Urothelium cell line (cell line): ENCODE data around the gene EZH1.

Source experiments
- DNase-seq: peaks from one replicate; pipeline ENCODE4 v3.0.0; 2011; ENCODE audit warnings: low spot score, mixed read lengths
- FAIRE-seq: peaks from 2 replicates; lab custom pipeline; 2011; peaks lifted over from hg19 to GRCh38; lab: Jason Lieb, UNC

The EZH1 gene

DNA sequence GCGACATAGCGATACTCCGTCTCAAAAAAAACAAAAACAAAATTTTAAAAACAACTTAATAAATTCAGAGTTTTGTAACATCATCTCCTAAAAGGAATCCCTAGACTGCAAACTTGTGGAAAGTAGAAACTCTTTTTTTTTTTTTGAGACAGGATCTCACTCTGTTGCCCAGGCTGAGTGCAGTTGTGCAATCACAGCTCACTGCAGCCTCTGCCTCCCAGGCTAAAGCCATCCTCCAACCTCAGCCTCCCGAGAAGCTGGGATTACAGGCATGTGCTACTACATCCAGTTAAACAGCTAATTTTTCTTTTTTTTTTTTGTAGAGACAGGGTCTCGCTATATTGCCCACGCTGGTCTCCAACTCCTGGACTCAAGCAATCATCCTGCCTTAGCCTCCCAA is 19.7 kb downstream of the EZH1 start:
- DNase-seq, result no peak

DNA sequence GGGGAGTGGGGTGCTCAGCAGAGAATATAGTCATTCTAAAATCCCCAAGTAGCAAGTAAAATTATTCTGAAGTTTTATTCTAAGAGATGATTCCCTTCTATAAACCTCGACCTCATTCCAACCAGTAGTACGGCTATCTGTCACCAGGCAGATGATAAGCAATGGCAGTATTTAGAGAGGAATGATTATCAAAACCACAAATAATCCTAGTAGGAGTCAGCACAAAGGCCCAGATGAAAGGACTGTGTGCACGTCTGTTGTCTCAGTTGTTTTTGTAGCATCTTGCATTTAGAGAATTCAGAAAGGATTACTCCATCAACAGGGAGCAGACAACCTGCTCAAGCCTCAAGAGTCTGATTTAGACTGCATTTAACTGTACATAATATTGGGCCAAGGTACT is 21.2 kb downstream of the EZH1 start:
- FAIRE-seq (no peak), DNase-seq (no peak)

More for the DNA sequence above, 19.7 kb downstream of the EZH1 start:
- no peak for FAIRE-seq

DNA sequence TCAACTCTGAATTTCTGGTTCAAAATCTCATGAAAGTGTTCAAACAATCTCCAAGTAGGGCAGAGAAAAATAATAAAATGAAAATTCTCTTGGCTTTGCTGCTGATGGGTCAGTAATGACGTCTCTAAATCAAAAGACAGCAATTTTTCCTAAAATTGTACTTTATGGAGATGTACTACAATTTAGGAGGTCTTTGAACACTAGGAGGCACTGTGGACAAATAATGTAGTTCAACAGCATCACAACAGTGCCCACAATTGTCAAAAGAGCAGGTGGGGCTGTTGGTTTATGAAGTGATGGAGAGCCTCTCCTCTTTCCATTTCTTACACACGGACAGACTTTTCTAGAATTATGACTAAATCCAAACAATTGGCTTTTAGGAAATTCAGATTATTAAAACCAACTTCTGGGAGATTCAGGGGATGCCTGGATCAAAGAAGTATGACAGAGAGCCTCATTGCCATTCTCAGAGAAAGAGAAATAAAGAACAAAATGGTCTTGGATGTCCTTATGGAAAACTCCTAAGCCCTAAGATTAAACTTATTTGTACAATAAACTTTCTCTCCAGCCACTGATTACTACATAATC is 23.8 kb downstream of the EZH1 start:
- FAIRE-seq, result no peak
- DNase-seq, result peak; percentile 61

DNA sequence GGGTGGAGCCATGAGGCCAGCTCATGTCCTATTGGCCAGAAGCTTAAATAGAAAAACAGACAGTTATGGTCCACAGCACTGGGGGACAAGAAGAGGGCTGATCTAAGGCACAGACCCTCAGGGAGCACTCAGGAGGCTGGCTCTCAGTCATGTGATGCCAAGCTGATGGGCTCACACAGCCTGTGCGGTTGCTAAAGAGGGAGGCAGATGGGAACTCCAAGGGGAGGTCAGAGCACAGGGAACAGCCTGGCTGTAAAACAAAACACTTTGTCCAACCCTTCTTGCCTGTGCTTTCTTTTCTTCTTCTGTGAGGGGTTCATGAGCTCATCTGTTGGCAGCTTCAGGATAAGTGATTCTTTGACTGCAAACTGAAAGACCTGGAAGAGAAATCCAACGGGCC is 35.3 kb downstream of the EZH1 start:
- no peak for FAIRE-seq

DNA sequence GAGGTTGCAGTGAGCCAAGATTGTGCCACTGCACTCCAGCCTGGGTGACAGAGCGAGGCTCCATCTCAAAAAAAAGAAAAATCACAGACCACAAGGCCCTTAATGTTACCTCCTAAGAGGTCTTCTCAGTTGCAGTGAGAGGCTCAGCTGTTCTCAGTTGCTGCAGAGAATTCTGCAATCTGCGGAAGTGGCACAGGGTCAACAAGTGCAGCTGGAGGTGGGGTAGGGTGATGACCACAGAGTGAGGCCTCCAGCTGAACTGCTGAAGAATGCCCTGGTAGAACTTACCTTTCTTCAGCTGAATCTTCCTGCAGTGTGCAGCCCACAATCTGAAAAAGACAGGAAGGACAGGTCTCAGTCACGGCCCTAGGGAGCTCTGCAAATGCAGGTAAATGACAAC is 36.3 kb downstream of the EZH1 start:
- no peak for DNase-seq
- no peak for FAIRE-seq

More for the DNA sequence above, 35.3 kb downstream of the EZH1 start:
- DNase-seq, result no peak

DNA sequence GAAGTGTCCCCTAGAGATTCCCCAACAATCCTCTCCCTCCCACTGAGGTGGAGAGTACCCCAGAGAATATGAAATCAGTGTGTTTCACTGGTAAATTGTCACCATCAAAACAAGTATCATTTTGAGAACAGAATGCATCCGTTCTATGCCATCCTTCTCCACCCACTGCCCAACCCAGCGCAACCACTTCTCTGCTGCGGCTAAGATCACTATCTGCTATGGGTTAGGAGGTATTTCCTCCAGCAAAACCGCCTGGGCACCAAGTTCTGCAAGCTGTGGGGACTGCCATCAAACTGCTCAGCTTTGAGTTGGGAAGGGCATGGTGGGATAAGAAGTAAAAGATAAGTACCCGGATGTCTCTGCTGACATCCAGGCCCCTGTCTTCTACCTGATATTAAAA is 38.1 kb downstream of the EZH1 start:
- FAIRE-seq, result no peak
- no peak for DNase-seq

DNA sequence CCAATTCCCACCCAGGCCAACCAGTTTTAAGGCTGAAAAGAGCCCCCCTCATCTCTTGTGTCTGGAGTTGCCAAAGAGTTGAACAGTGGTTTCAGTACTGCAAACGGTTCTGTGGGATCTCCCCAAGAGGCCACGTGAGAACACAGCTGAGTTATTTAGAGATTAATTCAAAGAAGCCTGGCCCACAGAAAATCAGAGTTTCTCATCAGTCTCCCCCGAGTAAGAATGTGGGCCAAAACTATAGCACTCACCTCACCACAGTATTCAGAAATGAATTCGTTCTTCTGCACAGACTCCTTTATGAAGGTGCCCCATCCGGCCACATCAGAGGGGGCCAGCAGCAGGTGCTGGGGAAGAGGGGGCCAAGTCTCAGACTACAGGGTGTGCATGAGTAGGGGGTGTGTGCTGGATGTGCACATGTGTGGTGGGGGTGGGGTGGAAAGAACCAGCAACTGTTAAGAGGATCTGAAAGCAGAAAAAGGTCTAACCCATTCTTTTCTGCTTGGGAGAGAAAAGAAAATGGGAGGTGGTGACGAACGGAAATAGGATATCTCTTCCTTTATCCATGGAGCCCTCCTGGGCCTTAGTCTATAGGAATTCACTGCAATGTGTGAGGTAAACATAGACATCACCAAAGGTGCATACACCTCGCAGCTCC is 39.9 kb downstream of the EZH1 start:
- FAIRE-seq (no peak), DNase-seq (no peak)

DNA sequence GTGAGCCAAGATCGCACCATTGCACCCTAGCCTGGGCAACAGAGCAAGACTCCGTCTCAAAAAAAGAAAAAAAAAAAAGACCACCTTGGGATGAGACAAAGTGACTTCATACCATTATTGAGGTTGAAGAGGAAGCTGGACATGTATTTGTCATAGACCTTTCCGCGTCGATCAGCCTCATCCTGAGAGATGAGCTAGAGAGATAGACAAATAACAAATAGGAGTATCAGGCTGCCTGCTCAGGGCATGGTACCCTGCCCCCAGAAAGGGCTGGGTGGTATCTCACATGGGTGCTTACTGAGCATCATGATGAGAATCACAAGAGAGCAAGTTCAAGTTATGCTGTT is 40.4 kb downstream of the EZH1 start:
- no peak for FAIRE-seq

DNA sequence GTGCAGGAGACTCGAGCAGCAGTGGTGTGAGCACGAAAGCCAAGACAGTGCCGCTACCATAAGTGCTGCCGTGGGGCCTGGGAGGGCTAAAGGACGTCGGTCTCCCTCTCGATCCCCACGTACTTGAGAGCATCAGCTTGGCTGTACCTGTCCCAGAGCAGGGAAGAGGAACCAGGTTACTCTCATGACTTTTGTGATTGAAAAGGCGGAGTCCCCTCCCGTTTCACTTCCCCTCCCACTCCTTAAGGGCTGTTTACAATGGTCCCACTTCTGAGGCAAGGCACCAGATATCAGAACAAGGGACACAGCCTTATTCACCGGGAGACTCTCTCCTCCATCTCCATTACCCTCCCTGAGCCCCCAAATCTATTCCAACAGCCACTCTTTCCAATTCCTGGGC is 42.4 kb downstream of the EZH1 start:
- DNase-seq (no peak), FAIRE-seq (no peak)

More for the DNA sequence above, 40.4 kb downstream of the EZH1 start:
- no peak for DNase-seq

DNA sequence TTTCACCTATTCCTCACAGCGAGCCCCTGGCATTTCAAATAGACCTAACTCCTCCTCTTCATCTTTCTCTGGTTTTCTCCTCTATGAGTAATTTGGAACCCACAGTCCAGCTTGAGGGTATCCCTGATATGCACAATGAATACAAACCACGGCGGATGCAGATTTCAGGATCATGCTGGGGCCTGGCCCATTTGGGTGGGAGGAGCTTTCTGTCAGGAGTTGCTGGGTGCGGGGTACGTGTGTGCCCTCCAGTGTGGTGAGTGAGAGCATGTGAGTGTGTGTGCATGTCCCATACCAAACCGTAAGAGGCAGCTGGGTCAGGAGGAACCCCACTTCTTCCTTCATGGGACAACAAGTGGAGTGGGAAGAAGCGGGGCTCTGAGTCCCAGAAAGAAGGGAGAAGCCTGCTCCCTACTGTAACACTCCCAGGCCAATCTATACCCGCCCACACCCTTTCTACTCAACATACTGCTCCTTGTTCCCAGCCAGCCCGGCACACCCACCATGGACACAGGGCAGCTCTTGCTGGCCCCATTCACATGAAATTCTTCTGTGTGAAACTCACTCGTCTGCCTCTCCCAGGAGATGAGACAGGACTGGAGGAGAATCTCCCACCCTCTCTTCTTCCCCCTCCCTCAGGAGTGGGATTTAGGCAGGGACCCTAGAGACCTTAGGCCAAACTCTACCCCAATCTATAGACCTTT is 44.1 kb downstream of the EZH1 start:
- FAIRE-seq (no peak), DNase-seq (no peak)

DNA sequence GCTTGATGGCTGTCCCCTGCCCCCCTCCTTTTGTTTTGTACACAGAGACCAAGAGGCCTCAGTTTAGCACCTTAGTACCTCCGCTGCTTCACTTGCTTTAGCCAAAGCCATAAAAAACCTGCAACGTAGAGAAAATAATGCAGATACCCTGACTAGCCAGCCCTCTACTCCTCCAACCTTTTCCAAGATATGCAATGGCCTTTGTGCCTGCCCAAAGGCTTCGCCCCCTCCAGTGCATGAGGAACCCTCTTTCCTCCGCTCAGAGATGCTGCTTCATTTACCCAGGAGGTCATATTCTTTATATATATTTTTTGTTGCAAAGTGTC is 45.5 kb downstream of the EZH1 start:
- DNase-seq (no peak), FAIRE-seq (no peak)

DNA sequence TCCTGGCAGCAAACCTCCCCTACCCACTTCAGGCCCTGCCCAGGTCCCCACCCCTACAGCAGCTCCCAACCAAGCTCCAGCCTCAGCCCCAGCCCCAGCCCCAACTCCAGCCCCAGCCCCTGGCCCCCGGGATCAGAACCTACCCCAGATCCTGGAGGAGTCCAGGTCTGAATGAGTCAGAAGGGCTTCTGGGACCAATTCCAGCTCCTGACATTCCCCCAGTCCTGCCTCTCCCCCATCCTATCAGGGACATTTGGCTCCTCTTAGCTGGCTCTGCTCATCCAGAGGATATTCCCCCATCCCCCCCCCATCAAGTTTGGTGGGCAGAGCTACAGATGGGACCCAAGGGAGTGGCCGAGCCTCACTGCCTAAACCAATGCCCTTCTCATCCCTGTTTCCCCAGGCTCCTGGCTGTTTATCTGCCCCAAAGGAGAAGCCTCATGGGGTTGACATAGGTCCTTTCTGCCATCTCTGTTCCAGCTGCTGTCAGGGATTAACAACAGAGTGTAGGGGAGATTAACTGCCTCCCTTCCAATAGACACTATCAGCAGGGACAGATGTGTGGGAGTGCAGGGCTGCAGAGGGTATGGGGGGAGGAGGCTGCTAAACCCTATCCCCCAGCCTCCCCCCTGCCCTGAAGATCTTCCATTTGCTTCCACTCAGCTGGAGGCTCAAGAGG is 46.0 kb downstream of the EZH1 start:
- FAIRE-seq (no peak), DNase-seq (peak; percentile 68)

DNA sequence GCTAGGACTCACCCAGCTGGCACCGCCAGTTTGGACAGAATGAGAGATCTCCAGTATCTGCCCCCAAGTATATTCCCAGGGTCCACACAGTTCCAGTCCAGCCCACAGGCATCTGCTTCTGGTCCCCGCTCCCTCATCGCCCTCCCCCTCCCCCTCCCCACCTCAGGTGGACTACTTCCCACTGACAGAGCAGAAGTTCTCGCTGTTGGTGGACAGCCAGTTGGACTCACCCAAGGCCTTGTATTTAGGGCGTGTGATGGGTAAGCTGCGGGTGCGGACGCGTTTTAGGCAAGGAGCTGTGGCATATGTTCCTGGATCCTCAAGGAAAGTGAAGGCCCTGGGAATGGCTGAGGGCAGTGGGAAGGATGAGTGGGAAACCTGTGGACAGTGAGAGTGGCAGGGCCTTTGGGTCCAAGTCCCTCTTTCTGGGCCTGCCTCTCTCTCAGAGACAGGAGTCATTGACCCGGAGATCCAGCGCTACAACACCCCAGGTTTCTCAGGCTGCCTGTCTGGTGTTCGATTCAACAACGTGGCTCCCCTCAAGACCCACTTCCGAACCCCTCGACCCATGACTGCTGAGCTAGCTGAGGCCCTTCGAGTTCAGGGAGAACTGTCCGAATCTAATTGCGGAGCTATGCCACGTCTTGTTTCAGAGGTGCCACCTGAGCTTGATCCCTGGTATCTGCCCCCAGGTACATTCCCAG is 47.6 kb downstream of the EZH1 start:
- no peak for FAIRE-seq
- DNase-seq, result no peak

DNA sequence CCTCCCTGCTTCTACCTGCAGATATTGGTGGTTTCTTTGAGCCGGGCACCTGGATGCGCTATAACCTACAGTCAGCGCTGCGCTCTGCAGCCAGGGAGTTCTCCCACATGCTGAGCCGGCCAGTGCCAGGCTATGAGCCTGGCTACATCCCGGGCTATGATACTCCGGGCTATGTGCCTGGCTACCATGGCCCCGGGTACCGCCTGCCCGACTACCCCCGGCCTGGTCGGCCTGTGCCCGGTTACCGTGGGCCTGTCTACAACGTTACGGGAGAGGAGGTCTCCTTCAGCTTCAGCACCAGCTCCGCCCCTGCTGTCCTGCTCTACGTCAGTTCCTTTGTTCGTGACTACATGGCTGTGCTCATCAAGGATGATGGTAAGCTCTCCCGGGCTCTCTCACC is 49.3 kb downstream of the EZH1 start:
- DNase-seq, result no peak
- FAIRE-seq, result no peak

DNA sequence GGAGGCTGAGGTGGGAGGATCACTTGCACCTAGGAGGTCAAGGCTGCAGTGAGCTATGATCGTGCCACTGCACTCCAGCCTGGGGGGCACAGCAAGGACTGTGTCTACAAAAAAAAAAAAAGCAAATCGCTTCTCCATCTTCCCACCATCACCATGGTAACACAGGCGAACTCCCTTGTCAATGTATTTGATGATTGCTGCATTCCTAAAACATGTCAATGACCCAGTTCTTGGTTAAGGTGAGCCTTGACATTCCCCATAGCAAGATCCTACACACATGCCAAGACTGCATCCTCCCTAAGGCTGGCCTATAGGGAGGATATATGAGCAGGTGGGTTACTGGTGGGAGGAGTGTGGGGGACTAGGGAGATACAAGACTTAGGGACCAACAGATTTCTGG is 50.3 kb downstream of the EZH1 start:
- no peak for DNase-seq
- no peak for FAIRE-seq

DNA sequence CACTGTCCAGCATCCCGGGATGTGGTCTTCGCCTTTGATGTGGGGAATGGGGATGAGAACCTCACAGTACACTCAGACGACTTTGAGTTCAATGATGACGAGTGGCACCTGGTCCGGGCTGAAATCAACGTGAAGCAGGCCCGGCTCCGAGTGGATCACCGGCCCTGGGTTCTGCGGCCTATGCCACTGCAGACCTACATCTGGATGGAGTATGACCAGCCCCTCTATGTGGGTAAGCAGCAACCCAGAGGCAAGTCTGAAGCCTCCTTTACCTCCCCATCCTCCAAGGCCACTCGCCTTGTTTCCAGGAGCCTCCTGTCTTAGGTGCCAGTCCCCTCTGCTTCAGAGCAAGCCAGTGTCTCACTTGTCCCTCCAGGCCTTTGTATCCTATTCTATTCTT is 52.4 kb downstream of the EZH1 start:
- DNase-seq, result no peak
- no peak for FAIRE-seq

DNA sequence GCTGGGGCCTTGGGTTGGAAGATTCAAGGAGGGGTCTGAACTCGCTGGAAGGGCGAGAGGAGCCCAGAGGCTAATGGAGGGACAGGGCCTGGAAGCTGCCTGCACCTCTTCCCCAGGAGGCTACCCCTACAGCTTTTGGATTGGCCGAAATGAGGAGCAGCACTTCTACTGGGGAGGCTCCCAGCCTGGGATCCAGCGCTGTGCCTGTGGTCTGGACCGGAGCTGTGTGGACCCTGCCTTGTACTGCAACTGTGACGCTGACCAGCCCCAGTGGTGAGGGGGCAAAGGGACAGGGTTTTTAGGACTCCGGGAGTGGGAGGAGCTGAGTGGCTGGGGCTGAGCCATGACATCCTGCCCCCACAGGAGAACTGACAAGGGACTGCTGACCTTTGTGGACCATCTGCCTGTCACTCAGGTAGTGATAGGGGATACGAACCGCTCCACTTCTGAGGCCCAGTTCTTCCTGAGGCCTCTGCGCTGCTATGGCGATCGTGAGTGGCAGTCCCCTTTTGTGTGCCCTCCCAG is 53.8 kb downstream of the EZH1 start:
- FAIRE-seq (no peak), DNase-seq (no peak)

DNA sequence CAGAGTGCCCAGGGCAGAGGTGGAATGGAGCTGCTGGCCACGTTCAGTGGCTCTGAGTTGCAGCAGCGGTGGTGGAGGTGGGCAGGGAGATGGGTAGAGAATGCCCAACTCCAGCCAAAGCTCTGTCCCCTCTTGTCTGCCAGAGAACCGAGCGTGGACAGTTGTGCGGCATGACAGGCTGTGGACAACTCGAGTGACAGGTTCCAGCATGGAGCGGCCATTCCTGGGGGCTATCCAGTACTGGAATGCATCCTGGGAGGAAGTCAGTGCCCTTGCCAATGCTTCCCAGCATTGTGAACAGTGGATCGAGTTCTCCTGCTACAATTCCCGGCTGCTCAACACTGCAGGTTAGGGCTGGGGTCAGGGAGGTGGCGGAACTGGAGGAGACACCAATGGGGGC is 54.2 kb downstream of the EZH1 start:
- FAIRE-seq (no peak), DNase-seq (no peak)

DNA sequence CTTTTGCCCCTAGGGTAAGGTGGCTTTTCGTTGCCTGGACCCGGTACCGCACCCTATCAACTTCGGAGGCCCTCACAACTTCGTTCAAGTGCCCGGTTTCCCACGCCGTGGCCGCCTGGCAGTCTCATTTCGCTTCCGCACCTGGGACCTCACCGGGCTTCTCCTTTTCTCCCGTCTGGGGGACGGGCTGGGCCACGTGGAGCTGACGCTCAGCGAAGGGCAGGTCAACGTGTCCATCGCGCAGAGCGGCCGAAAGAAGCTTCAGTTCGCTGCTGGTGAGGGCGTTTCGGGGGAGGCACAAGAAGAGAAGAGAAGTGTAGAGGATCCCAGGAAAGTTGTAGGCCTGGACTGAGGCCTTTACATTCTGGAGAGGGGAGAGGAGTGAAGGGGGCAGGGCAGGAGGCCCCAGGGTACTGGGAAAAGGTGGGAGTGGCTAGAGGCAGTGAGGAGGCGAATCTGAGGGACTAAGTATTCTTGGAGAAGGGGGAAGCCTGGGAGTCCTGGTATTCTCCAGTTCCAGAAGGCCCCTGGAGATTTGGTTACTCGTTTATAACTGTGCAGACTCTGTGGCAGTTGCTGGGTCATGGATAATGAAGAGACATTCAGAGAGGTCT is 57.0 kb downstream of the EZH1 start:
- no peak for FAIRE-seq
- DNase-seq, result no peak

DNA sequence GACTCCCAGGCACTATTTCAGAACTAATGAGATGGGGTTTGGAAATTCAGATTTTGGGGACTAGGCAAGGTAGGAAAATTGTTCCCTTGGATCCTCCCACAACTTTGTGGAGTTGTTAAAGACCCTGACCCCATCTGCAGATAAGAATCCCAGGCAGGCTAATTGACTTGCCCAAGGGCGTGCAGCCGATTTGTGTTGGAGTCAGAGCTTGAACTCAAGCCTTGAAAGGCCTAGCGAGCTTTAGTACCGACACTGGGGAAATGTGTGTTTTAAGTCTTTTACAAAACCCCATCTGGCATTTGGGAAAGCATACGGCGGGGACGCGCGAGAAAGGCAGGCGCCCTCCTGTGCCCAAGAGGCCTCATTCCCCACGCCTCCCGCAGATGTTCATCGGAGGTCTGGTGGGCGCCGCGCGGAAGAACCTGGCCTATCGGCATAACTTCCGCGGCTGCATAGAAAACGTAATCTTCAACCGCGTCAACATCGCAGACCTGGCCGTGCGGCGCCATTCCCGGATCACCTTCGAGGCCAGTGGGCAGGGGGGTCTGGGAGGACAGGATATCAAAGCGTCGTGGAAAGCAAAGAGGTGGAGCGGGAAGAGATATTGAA is 58.2 kb downstream of the EZH1 start:
- FAIRE-seq (no peak), DNase-seq (no peak)
